Mesothelial cell of epicardium (in vitro differentiated cells): ENCODE results near the gene TESMIN. TPM values are rescaled to one million over a fixed set of nuclear protein-coding genes. Genes with fewer than 3 reads are reported as not detected.

Experiments
- DNase-seq, 2 experiments: peaks; one replicate each; pipeline ENCODE4 v3.0.0; 2021; ENCODE audit warnings: low spot score in 2 of 2; ENCODE audit not compliant: unreplicated experiment in 2 of 2
- H3K27ac Mint-ChIP-seq: 2 replicates; pipeline ENCODE4 v1.8.0; 2021; ENCODE audit warnings: mixed read lengths
- H3K27me3 Mint-ChIP-seq: 2 replicates; pipeline ENCODE4 v1.8.0; 2021; ENCODE audit warnings: low read depth, mixed read lengths
- H3K36me3 Mint-ChIP-seq: 2 replicates; pipeline ENCODE4 v1.8.0; 2021; ENCODE audit warnings: mixed read lengths
- H3K4me1 Mint-ChIP-seq: 2 replicates; pipeline ENCODE4 v1.8.0; 2021; ENCODE audit warnings: mixed read lengths
- H3K4me3 Mint-ChIP-seq: 2 replicates; pipeline ENCODE4 v1.8.0; 2021; ENCODE audit warnings: mild to moderate bottlenecking, moderate library complexity, mixed read lengths
- H3K9me3 Mint-ChIP-seq: 2 replicates; pipeline ENCODE4 v1.8.0; 2021; ENCODE audit warnings: mixed read lengths
- total RNA-seq: library from RNA; stranded (reverse); gene quantifications from 3 replicates; pipeline ENCODE4 v1.2.1, GENCODE V29; 2021
- TF ChIP-seq, protein P1 (sequence below): fragments of 200-600 bp; sonication (generic); IDR thresholded peaks from one replicate; pipeline ENCODE4 v1.5.0; 2021; ENCODE audit warnings: antibody characterized with exemption; ENCODE audit not compliant: unreplicated experiment

The TESMIN gene
- total RNA-seq, 1 donor from 2014 or later: 16.0 TPM

DNA sequence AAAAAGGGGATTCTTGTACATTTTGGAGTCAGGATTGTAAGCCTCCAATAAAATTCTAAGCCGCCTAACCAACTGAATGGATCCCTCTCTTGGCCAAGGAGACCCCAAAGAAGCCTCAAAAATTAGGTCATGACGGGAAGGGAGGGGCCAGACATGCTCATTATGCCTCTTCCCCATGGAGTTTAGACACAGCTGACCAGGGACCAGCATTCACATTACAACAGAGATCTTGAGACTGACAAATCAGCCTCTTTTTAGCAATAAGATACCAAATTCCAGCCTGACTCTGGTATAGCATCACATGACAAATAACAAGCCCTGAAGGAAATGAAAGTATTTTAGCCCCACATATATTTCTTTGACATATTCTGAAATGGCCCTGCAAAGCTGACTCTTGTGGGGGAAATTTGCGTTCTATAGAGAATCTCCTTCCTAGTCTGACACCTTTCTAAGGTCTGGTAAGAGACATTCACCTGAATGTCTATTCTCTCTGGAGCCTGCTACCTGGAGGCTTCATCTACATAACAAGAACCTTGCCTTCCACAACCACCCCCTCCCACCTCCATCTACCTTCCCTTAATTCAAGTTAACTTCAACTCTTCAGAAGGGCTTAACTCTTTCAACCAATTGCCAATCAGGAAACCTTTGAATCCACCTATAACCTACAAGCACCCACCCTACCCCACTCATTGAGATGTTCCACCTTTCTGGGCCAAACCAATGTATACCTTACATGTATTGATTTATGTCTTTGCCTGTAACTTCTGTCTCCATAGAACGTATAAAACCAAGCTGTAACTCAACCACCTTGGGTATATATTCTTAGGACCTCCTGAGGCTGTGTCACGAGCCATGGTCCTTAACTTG lies 56.7 kb downstream of the TESMIN start:
- Mint-ChIP-seq H3K9me3 (peaks cover 10% of the 10 kb centered on the region), H3K4me1 (peaks cover 4% of the 10 kb centered on the region), H3K27me3 (peaks cover 27% of the 10 kb centered on the region), H3K36me3 (no peaks in the 10 kb centered on the region), H3K27ac (no peak overlapping the region), H3K4me3 (no peak overlapping the region)
- no peak for DNase-seq
- TF ChIP-seq, protein P1, sequence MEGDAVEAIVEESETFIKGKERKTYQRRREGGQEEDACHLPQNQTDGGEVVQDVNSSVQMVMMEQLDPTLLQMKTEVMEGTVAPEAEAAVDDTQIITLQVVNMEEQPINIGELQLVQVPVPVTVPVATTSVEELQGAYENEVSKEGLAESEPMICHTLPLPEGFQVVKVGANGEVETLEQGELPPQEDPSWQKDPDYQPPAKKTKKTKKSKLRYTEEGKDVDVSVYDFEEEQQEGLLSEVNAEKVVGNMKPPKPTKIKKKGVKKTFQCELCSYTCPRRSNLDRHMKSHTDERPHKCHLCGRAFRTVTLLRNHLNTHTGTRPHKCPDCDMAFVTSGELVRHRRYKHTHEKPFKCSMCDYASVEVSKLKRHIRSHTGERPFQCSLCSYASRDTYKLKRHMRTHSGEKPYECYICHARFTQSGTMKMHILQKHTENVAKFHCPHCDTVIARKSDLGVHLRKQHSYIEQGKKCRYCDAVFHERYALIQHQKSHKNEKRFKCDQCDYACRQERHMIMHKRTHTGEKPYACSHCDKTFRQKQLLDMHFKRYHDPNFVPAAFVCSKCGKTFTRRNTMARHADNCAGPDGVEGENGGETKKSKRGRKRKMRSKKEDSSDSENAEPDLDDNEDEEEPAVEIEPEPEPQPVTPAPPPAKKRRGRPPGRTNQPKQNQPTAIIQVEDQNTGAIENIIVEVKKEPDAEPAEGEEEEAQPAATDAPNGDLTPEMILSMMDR: no peak

GRCh38 chr11:68693484-68693882 lies 57.8 kb downstream of the TESMIN start:
- Mint-ChIP-seq H3K4me3 (no peak overlapping the region), H3K27ac (no peak overlapping the region)

DNA sequence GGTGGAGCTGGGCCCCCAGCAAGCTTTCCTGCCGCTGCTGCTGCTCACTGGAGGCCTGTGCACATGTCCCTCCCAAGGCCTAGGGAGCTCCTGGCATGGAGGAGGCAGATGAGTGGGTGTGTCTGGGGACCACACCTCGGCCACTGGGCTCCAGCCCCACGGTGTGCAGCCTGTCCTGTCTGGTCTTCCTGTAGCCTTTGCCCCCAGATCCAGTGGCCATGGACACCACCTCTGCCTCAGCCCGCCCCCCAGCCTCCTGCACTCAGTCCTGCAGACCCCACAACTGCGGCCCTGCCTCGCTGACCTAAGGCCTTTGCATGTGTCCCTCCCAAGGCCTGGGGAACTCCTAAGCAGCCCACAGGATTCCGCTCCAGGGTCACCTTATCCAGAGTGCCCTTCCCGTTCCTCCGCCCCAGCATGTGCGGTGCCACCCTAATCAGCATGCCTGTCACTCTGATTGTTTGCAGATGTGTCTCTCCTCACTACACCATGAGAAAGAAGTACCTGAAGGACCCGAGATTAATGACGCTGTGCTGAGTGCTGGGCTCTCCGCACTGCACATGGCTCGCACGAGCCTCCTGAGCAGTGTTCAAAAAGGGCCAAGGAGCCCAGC lies 58.3 kb downstream of the TESMIN start:
- no peaks in the 10 kb centered on the region for H3K36me3 Mint-ChIP-seq
- H3K27ac Mint-ChIP-seq: no peak overlapping the region
- TF ChIP-seq, protein P1: no peak
- H3K9me3 Mint-ChIP-seq: peaks cover 10% of the 10 kb centered on the region
- H3K4me3 Mint-ChIP-seq: no peak overlapping the region
- peaks cover 42% of the 10 kb centered on the region for H3K27me3 Mint-ChIP-seq
- H3K4me1 Mint-ChIP-seq: peaks cover 4% of the 10 kb centered on the region
- DNase-seq: no peak

More at GRCh38 chr11:68693484-68693882, 57.8 kb downstream of the TESMIN start:
- H3K9me3 Mint-ChIP-seq: peaks cover 10% of the 10 kb centered on the region
- H3K36me3 Mint-ChIP-seq: no peaks in the 10 kb centered on the region
- peaks cover 38% of the 10 kb centered on the region for H3K27me3 Mint-ChIP-seq
- TF ChIP-seq, protein P1: no peak
- DNase-seq: no peak
- peaks cover 4% of the 10 kb centered on the region for H3K4me1 Mint-ChIP-seq

GRCh38 chr11:68692115-68692514 lies 59.2 kb downstream of the TESMIN start:
- DNase-seq: no peak
- Mint-ChIP-seq H3K36me3 (no peaks in the 10 kb centered on the region), H3K9me3 (peaks cover 6% of the 10 kb centered on the region), H3K4me3 (no peak overlapping the region), H3K4me1 (peaks cover 8% of the 10 kb centered on the region), H3K27ac (no peak overlapping the region), H3K27me3 (peaks cover 48% of the 10 kb centered on the region)
- TF ChIP-seq, protein P1: no peak

- no peak for DNase-seq
- H3K4me1 Mint-ChIP-seq: peaks cover 8% of the 10 kb centered on the region
- TF ChIP-seq, protein P1: no peak
- H3K9me3 Mint-ChIP-seq: peaks cover 4% of the 10 kb centered on the region
- H3K36me3 Mint-ChIP-seq: no peaks in the 10 kb centered on the region
- H3K27ac Mint-ChIP-seq: no peak overlapping the region
- H3K27me3 Mint-ChIP-seq: peaks cover 55% of the 10 kb centered on the region
- no peak overlapping the region for H3K4me3 Mint-ChIP-seq
These were observed 59.9 kb downstream of the TESMIN start for GRCh38 chr11:68691402-68691784.
